GM18870 (cell line): ENCODE results near the gene OFD1.

Source experiments
- ATAC-seq: cut with Tn5 transposase; IDR thresholded peaks from one replicate; pipeline ENCODE4 v1.9.1; 2021; ENCODE audit warnings: moderate library complexity; ENCODE audit not compliant: unreplicated experiment

OFD1 gene

DNA sequence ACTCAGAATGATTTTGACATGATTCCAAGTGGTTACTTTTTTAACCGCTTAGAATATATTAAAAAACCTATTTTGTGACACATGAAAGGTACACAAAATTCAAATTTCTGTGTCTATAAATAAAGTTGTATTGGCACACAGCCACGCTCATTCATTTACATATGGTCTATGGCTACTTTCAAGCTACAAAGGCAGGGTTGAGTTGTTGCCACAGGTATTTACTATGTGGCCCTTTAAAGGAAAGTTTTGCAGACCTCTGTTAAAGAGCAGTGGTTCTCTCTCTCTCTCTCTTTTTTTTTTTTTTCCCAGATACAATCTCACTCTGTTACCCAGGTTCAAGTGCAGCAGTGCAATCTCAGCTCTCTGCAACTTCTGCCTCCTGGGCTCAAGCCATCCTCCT, 59.3 kb downstream of the OFD1 start:
- no peak for ATAC-seq

DNA sequence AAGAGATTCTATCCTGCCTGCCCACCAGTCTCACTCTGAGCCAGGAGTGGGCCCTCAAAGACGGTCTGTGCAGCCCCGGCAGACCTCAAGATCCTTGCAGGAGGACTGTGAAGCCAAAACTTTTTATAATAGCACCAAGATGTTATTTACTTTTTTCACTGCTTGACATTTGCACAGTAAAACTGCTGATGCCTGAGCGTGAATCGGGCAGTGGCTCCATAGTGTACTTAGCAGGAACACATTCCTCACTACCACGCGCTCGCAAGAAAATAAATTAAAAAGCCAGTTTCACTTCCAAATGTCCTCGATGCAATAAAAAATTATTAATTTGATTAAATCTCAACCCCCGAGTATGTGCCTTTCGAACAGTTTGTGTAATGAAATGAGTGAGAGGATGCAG, 59.9 kb downstream of the OFD1 start:
- ATAC-seq: no peak

DNA sequence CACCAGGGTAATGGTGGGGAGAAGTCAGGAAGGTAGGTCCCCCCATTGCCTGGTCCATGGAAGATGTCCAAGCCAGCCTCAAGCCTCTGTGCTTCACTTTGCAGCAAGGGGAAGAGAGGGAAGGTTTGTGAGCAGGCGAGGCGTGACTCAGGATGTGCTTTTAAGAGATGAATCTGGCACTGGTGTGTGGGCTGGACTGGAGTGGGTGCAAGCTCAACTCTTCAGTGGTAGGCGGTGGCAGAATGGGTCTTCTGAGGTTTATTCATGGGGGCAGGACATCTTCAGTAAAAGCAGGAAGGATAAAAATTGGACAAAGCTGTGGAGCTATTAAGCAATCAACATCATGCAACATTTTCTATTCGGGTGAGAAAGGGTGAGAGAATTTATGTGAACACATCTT, 63.0 kb downstream of the OFD1 start:
- ATAC-seq: no peak

DNA sequence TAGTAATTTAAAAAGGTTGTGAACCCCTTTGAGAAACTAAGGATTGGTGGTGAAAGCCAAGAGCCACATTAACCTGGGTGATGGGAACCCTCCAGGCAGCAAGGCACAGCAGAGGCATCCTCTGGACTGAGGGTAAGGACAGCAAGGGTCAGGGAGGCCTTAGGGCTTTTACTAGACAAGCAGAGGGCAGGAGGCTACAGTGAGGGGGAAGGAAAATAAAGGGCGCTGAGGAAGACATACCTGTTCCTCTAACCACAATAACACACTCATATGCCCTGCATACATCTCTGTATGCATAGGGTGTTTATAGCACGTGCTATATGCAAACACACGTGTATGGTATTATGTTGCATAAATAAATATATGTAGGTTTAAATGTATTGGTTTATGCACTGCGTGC, 63.6 kb downstream of the OFD1 start:
- ATAC-seq: no peak

DNA sequence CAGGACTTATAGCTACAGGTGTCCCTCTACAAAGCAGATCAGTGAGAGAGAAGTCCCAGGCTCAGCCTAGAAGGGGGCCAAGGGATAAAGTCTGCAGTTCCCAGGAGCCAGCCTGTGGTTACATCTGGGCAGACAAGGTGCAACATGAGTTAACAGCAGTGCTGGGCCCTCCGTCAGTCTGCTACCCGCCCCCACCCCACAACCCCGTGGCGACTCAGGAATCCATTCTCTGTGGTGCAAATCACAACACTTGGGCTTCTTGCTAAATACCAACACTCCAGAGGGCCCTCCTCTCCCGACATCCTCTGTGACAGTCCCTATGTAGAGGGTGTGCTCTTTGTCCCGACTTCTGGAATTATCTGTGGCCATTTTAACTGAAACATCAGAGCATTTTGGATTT, 68.6 kb downstream of the OFD1 start:
- ATAC-seq: no peak

DNA sequence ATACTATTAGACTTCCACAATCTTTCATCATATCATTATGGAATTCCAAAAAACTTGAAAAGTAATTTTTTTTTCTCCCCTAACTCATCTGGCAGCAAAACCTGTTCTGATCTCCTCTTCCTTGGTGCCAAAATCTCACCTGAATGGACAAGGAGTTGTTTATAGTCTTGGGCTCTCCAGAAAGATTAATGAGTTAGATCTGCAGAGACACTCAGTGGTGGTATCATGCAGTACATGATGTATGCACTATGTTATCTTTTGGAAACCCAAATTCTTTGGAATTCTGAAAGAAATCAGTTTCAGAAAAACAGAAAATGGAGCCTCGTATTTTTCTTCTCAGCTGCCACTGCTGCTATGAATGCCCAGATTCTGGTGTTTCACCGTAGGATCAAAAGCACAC, 70.7 kb downstream of the OFD1 start:
- no peak for ATAC-seq

DNA sequence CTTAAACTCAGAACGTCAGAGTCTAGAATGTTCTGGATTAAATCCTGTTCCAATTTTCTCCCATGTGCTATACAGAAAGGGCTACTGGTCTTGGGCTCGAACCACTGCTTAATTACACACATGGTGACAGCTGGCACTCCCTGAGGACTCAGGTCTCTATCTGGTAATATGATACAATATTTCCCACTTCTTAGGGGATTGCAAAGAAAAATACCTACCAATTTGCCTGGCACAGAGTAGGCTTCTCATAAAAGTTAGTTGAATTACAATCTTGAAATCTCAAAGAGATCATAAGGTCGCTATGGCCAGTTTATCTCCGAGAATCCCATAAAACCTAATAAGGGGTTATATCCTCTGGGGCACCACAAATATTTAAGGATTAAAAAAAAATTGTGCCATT, 73.7 kb downstream of the OFD1 start:
- no peak for ATAC-seq

DNA sequence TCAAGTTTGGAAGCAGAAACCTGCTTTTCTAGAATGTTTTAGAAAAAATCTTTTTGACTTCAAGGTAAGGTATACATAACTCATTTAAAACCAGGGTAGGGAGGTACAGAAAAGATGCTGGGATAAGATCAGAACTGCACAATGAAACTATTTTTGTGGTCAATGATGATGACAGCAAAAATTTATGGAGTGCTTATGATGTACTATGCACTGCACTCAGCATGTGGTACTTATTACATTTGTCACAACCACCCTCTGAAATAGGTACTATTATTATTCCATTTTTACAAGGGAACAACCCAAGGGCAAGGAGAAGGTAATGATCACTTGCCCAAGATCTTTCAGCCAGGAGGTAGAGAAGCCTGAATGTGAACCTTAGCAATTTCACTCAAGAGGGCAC, 74.3 kb downstream of the OFD1 start:
- no peak for ATAC-seq

DNA sequence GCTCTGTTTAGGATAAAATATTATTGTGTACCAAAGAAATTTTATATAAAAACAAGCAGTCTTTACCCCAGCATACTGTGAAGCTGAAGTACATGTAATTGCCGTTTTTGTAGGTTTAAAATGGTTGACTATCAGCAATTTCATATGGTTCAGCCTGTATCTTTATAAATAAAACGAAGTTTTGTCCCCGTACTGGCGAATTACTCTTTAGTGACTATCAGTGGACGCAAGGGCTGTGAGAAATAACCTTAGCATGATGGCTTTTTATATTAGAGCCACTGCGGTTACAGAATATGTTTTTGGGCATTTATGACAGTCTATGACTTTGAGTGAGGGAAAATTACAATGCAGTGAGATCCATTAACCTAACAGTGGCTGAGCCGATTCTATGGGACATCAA, 81.1 kb downstream of the OFD1 start:
- no peak for ATAC-seq

DNA sequence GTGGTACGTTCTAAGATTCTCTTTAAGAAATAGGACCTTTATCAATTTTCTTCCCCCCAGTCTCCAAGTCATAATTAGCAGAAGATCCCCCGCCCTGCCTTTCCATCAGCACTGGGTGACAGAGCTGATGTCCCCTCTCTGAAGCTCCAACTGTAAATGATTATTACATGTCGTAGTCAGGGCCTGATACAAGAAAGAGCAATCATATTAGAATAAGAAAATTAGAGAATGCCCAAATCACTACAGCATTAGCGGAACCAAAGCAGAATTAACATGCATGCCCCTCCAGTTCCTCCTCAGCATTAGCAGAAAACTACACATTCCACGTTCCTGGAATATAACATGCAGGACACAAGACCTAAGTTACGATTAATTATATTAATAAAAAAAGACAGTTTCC, 81.6 kb downstream of the OFD1 start:
- no peak for ATAC-seq

DNA sequence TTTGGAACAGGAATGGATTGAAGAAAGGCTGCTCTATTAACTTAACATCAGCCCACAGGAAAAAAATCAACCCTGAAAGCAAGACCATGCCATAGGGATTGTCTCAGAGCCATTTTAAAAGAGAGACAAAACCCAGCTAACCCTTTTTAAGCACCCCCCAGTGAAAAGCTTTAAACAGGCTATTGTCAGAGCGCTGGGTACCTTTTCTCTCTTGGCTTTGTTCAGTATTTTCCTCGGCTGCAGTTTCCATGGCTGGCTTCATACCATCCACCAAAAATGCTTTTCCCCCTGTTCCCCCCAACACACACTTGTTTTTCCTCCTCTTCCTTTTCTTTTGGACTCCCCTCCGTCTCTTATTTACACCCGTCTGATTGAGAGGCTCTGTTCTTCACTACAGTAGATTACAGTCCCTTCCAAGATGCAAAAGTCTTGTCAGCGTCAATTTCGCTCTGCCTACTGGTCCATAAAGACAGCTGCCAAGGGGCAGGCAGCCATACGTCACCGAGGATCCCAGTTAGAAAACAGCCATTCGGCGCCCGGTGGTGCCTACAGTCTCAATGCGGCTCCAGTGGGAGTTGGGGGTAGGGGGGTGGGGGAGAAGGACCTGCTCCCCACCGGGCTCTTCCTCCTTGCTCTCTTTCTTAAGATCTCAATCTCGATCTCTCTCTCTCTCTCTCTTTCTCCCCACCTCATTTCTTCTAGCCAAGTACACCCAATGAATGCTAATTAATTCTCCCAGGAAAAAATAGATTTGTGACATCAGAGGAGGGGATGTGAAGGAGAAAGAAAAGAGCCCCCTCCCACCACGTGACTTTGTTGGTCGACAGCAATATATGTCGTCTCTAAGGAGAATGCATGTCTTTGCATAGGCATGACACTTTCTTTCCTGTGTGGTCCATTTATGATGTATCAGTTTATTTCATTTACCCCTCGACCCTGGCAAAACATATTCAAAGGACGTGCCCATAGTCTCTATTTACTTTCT, 82.4 kb downstream of the OFD1 start, which contains the start of gene GPM6B:
GPM6B (minus strand) TSS at position 451 of the 985 bp plus-strand sequence; CDS start at position 262, 189 bp downstream.
- ATAC-seq: no peak
